ENCODE results near the gene CDKAL1.

DNA sequence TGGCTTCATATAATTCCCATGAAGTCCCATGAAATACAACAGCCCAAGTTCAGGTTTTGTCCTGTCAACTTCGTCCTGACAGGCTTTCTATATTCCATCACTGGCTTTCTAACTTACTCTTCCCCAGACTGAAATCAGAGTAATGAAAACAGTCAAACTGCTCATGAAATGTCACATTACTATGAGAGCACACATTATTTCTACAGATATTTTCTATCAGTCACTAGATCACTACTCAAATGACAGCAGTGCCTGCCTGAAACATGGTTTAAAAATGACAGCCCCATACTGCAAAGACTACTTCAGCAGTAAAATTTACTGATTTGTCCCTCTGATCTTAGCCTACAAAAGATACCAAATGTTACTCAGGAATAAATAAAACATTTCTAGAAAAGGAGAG is 616.4 kb downstream of the CDKAL1 start:
- TF ChIP-seq, protein P1, sequence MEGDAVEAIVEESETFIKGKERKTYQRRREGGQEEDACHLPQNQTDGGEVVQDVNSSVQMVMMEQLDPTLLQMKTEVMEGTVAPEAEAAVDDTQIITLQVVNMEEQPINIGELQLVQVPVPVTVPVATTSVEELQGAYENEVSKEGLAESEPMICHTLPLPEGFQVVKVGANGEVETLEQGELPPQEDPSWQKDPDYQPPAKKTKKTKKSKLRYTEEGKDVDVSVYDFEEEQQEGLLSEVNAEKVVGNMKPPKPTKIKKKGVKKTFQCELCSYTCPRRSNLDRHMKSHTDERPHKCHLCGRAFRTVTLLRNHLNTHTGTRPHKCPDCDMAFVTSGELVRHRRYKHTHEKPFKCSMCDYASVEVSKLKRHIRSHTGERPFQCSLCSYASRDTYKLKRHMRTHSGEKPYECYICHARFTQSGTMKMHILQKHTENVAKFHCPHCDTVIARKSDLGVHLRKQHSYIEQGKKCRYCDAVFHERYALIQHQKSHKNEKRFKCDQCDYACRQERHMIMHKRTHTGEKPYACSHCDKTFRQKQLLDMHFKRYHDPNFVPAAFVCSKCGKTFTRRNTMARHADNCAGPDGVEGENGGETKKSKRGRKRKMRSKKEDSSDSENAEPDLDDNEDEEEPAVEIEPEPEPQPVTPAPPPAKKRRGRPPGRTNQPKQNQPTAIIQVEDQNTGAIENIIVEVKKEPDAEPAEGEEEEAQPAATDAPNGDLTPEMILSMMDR (IDR thresholded peaks at IDR 0.05; ENCODE audit: insufficient read depth, low read length), result no peak
- TF ChIP-seq POLR2AphosphoS5 (IDR thresholded peaks at IDR 0.05; ENCODE audit: low read depth), result no peak
